A549 (cell line): ENCODE data around the gene SDHAF1. TPM values are rescaled to one million over a fixed set of nuclear protein-coding genes. Genes with fewer than 3 reads are reported as not detected.

ENCODE experiments used
- ATAC-seq, 2 experiments: fragments of 200-7000 bp in 1 of 2; fragments of >200 bp in 1 of 2; cut with Nextera tagmentation in 1 of 2; cut with Tn5 transposase in 1 of 2; 3 replicates each; pipeline versions ENCODE4 v1.8.0 to v1.9.1; 2018 to 2020; ENCODE audit warnings: mild to moderate bottlenecking in 1 of 2, moderate library complexity in 1 of 2
- CTCF ChIA-PET: fragments of 300-600 bp; sonication (Branson Sonifier 250); formaldehyde crosslinking; extraction: SDS; loops from one replicate; lab custom pipeline; 2021; ENCODE audit warnings: antibody characterized with exemption, inconsistent platforms; lab: Yijun Ruan, JAX
- POLR2A ChIA-PET: fragments of 350-600 bp; formaldehyde crosslinking; extraction: SDS; loops from one replicate; lab custom pipeline; 2021; ENCODE audit warnings: antibody characterized with exemption, inconsistent platforms; lab: Yijun Ruan, JAX
- DNase-seq, 2 experiments: peaks; one replicate each; pipeline versions ENCODE4 v3.0.0 to v3.0.0-alpha.2; 2011 to 2016; ENCODE audit warnings: low read depth in 1 of 2, low spot score in 1 of 2
- FAIRE-seq: peaks from 2 replicates; lab custom pipeline; 2011; peaks lifted over from hg19 to GRCh38; lab: Jason Lieb, UNC
- H3K27ac ChIP-seq, 2 experiments: fragments of >200 bp; sonication (Bioruptor Twin); formaldehyde crosslinking; 3 replicates each; pipeline ENCODE4 v1.5.1; 2016 to 2017
- H3K4me1 ChIP-seq: fragments of >200 bp; sonication (Bioruptor Twin); formaldehyde crosslinking; 3 replicates; pipeline ENCODE4 v1.6.1; 2016
- H3K4me2 ChIP-seq: fragments of >200 bp; sonication (Bioruptor Twin); formaldehyde crosslinking; 3 replicates; pipeline ENCODE4 v1.6.1; 2016
- H3K4me3 ChIP-seq: fragments of >200 bp; sonication (Bioruptor Twin); formaldehyde crosslinking; 3 replicates; pipeline ENCODE4 v1.5.1; 2016
- H3K9me3 ChIP-seq: fragments of >200 bp; sonication (Bioruptor Twin); formaldehyde crosslinking; 3 replicates; pipeline ENCODE4 v1.6.1; 2016
- CBX2 ChIP-seq: fragments of 200-600 bp; sonication (generic); IDR thresholded peaks from 2 replicates; pipeline ENCODE4 v1.6.1; 2016; ENCODE audit warnings: low read depth, mild to moderate bottlenecking, borderline replicate concordance
- CBX8 ChIP-seq: fragments of 200-600 bp; sonication (generic); IDR thresholded peaks from 2 replicates; pipeline ENCODE4 v1.6.1; 2016
- EP300 ChIP-seq, 2 experiments: fragments of >200 bp; sonication (Bioruptor Twin); formaldehyde crosslinking; IDR thresholded peaks; 2 replicates in 1 of 2; 3 replicates in 1 of 2; pipeline ENCODE4 v1.6.1; 2016 to 2017
- FOSL2 ChIP-seq, 2 experiments: fragments of 450-650 bp in 1 of 2; fragments of >200 bp in 1 of 2; sonication (Bioruptor Twin) in 1 of 2; formaldehyde crosslinking; IDR thresholded peaks; 2 replicates each; pipeline versions ENCODE4 v1.5.0 to v1.6.1; 2016 to 2020; ENCODE audit warnings: mild to moderate bottlenecking in 1 of 2, moderate library complexity in 1 of 2
- HDAC2 ChIP-seq: fragments of 200-600 bp; sonication (generic); IDR thresholded peaks from 2 replicates; pipeline ENCODE4 v1.6.1; 2016
- HOXB13 ChIP-seq: fragments of 250-450 bp; sonication (Bioruptor Pico); IDR thresholded peaks from 2 replicates; pipeline ENCODE4 v1.5.0; 2020; ENCODE audit warnings: low read depth, mild to moderate bottlenecking, moderate library complexity
- JUN ChIP-seq, 2 experiments: fragments of >200 bp; sonication (Bioruptor Twin); formaldehyde crosslinking; IDR thresholded peaks; 2 replicates in 1 of 2; 3 replicates in 1 of 2; pipeline ENCODE4 v1.6.1; 2016 to 2017
- MYC ChIP-seq: IDR thresholded peaks from 2 replicates; pipeline ENCODE4 v1.6.1; 2012; ENCODE audit warnings: mild to moderate bottlenecking, inconsistent platforms, low read length, improper control_type of control experiment, borderline replicate concordance
- NFE2L2 ChIP-seq: fragments of 150-350 bp; conservative IDR thresholded peaks from 2 replicates; pipeline ENCODE4 v1.6.1; 2014; ENCODE audit warnings: low read length
- NR3C1 ChIP-seq: fragments of >200 bp; sonication (Bioruptor Twin); formaldehyde crosslinking; IDR thresholded peaks from 3 replicates; pipeline ENCODE4 v1.6.1; 2017
- POLR2A ChIP-seq: IDR thresholded peaks from 2 replicates; pipeline ENCODE4 v1.6.1; 2012; ENCODE audit warnings: mild to moderate bottlenecking, low read length
- POLR2AphosphoS2 ChIP-seq: conservative IDR thresholded peaks from 2 replicates; pipeline ENCODE4 v1.6.1; 2012; ENCODE audit warnings: low read length, improper control_type of control experiment, inconsistent platforms
- RCOR1 ChIP-seq: fragments of 150-350 bp; IDR thresholded peaks from 2 replicates; pipeline ENCODE4 v1.6.1; 2014; ENCODE audit warnings: antibody characterized with exemption, low read length, low read depth
- RFX5 ChIP-seq: fragments of 450-650 bp; IDR thresholded peaks from 2 replicates; pipeline ENCODE4 v1.7.1; 2014; ENCODE audit warnings: antibody characterized with exemption, mild to moderate bottlenecking, moderate library complexity
- RNF2 ChIP-seq: fragments of 200-600 bp; sonication (generic); IDR thresholded peaks from 2 replicates; pipeline ENCODE4 v1.6.1; 2016; ENCODE audit warnings: low read depth, mild to moderate bottlenecking, antibody characterized with exemption, moderate library complexity, borderline replicate concordance
- ZC3H11A ChIP-seq: fragments of 450-650 bp; IDR thresholded peaks from 2 replicates; pipeline ENCODE4 v1.6.1; 2014; ENCODE audit warnings: antibody characterized with exemption, mild to moderate bottlenecking
- ZSCAN20 ChIP-seq: fragments of 250-450 bp; sonication (Bioruptor Pico); IDR thresholded peaks from 2 replicates; pipeline ENCODE4 v1.8.0; 2022; ENCODE audit warnings: mild to moderate bottlenecking, moderate library complexity
- WGBS: methylation state at CpG from one replicate; pipeline ENCODE4 v1.1.6; 2017; ENCODE audit errors: missing lambda C conversion rate; 5-methylcytosine and 5-hydroxymethylcytosine counted together
- polyA plus RNA-seq, 4 experiments: library from polyadenylated mRNA; depleted of rRNA in 3 of 4; stranded (reverse); fragments of >200 nt; fragmentation: RNase III in 1 of 4; extraction: RNeasy Plus Mini Kit Qiagen cat#74134 plus additional on column Dnase treatment in 1 of 4; gene quantifications; 2 replicates in 3 of 4; 3 replicates in 1 of 4; pipeline ENCODE4 v1.2.3, GENCODE V29; 2011 to 2017
- TF ChIP-seq, protein P1 (sequence below): fragments of 250-450 bp; sonication (Bioruptor Pico); IDR thresholded peaks from 2 replicates; pipeline ENCODE4 v1.5.0; 2021; ENCODE audit warnings: mild to moderate bottlenecking, moderate library complexity, borderline replicate concordance
- TF ChIP-seq, protein P2 (sequence below): IDR thresholded peaks from 2 replicates; pipeline ENCODE4 v1.6.1; 2012
- TF ChIP-seq, protein P3 (sequence below): fragments of >200 bp; sonication (Bioruptor Twin); formaldehyde crosslinking; IDR thresholded peaks from 3 replicates; pipeline ENCODE4 v1.6.1; 2016
- TF ChIP-seq, protein P4 (sequence below): fragments of >200 bp; sonication (Bioruptor Twin); formaldehyde crosslinking; IDR thresholded peaks from 3 replicates; pipeline ENCODE4 v1.5.1; 2016
- TF ChIP-seq, protein P5 (sequence below): fragments of 150-350 bp; IDR thresholded peaks from 2 replicates; pipeline ENCODE4 v1.6.1; 2014; ENCODE audit warnings: low read depth, mild to moderate bottlenecking, low read length

The SDHAF1 gene
- polyA plus RNA-seq, 2 of the 4 experiments (the other 2 are of a cell fraction): 25.3 to 27.1 TPM

DNA sequence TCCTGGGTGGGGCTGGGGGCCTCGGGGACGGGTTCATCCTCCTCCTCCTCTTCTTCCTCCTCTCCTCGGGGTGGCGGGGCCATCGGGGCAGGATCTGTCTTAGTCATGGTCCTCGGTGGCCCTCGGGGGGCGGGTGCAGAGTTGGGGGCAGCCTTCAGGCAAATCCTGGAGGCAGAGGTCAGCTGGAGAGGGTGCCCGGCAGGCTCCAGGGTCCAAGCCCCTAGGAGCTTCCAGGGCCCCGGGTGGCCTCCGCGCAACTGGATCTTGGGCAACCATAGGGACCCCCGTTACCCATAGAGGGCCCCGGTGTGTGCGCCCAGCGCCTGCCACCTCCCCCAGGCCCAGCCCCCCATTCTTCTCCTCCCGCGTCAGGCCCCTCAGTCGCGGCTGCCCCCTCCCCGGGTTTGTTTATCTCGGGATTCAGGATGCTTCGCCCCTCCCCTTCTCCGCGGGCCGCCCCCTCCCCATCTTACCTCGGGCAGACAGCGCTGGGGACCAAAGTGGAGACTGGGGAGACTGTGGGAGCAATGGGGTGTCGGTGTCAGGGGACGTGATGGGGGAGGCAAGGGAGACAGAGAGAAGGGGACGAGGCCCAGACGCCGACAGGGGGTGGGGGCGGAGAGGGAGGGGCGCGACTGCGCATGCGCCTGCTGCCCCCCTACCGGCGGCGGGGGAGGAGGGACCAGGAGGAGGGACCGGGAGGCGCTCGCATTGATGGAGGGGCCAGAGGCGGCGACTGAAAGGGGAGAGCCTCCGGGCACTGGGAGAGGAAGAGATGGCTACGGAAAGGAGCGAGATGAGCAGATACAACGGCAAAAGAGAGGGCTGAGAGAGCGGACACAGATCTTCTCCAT lies 37.5 kb downstream of the SDHAF1 start, which contains the start of gene CLIP3 (continued):
- TF ChIP-seq HOXB13 (CRISPR knock-in tag): no peak
- TF ChIP-seq RFX5: no peak
- TF ChIP-seq EP300 (IDR thresholded peaks at IDR 0.05): no peak
- TF ChIP-seq POLR2A: no peak
- TF ChIP-seq CBX8: no peak
- no peak for TF ChIP-seq RCOR1
- TF ChIP-seq, protein P1, sequence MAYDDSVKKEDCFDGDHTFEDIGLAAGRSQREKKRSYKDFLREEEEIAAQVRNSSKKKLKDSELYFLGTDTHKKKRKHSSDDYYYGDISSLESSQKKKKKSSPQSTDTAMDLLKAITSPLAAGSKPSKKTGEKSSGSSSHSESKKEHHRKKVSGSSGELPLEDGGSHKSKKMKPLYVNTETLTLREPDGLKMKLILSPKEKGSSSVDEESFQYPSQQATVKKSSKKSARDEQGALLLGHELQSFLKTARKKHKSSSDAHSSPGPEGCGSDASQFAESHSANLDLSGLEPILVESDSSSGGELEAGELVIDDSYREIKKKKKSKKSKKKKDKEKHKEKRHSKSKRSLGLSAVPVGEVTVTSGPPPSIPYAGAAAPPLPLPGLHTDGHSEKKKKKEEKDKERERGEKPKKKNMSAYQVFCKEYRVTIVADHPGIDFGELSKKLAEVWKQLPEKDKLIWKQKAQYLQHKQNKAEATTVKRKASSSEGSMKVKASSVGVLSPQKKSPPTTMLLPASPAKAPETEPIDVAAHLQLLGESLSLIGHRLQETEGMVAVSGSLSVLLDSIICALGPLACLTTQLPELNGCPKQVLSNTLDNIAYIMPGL: no peak

DNA sequence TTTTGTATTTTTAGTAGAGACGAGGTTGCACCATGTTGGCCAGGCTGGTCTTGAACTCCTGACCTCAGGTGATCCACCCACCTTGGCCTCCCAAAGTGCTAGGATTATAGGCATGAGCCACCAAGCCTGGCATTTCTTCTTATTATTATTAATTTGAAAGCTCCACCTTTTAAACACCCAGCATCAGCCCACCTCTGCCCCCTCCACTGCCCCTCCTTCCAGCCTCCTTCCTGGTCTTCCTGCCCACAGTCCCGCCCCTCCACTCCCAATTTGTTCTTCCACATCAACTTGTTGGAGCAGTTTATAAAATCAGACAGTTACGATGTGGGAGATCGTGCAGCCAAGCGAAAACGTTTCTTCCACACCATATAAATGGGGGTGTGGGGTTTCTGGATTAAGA lies 45.5 kb downstream of the SDHAF1 start:
- peak overlapping the region in 1 of 2 experiments; percentile 58; a peak in 1 of 6 replicates for H3K27ac ChIP-seq
- TF ChIP-seq HDAC2 (no peak), MYC (no peak), ZC3H11A (no peak), FOSL2 (IDR thresholded peaks at IDR 0.05) (no peak), FOSL2 (CRISPR knock-in tag; IDR thresholded peaks at IDR 0.05) (no peak), POLR2AphosphoS2 (no peak), CBX8 (no peak), NR3C1 (no peak), JUN (IDR thresholded peaks at IDR 0.05) (no peak), ZSCAN20 (CRISPR knock-in tag) (no peak), NFE2L2 (no peak), CBX2 (no peak), RFX5 (no peak), RNF2 (no peak)
- TF ChIP-seq, protein P2, sequence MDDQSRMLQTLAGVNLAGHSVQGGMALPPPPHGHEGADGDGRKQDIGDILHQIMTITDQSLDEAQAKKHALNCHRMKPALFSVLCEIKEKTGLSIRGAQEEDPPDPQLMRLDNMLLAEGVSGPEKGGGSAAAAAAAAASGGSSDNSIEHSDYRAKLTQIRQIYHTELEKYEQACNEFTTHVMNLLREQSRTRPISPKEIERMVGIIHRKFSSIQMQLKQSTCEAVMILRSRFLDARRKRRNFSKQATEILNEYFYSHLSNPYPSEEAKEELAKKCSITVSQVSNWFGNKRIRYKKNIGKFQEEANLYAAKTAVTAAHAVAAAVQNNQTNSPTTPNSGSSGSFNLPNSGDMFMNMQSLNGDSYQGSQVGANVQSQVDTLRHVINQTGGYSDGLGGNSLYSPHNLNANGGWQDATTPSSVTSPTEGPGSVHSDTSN: no peak
- TF ChIP-seq, protein P3, sequence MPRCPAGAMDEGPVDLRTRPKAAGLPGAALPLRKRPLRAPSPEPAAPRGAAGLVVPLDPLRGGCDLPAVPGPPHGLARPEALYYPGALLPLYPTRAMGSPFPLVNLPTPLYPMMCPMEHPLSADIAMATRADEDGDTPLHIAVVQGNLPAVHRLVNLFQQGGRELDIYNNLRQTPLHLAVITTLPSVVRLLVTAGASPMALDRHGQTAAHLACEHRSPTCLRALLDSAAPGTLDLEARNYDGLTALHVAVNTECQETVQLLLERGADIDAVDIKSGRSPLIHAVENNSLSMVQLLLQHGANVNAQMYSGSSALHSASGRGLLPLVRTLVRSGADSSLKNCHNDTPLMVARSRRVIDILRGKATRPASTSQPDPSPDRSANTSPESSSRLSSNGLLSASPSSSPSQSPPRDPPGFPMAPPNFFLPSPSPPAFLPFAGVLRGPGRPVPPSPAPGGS: no peak
- TF ChIP-seq, protein P4, sequence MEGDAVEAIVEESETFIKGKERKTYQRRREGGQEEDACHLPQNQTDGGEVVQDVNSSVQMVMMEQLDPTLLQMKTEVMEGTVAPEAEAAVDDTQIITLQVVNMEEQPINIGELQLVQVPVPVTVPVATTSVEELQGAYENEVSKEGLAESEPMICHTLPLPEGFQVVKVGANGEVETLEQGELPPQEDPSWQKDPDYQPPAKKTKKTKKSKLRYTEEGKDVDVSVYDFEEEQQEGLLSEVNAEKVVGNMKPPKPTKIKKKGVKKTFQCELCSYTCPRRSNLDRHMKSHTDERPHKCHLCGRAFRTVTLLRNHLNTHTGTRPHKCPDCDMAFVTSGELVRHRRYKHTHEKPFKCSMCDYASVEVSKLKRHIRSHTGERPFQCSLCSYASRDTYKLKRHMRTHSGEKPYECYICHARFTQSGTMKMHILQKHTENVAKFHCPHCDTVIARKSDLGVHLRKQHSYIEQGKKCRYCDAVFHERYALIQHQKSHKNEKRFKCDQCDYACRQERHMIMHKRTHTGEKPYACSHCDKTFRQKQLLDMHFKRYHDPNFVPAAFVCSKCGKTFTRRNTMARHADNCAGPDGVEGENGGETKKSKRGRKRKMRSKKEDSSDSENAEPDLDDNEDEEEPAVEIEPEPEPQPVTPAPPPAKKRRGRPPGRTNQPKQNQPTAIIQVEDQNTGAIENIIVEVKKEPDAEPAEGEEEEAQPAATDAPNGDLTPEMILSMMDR: no peak
- TF ChIP-seq, protein P5, sequence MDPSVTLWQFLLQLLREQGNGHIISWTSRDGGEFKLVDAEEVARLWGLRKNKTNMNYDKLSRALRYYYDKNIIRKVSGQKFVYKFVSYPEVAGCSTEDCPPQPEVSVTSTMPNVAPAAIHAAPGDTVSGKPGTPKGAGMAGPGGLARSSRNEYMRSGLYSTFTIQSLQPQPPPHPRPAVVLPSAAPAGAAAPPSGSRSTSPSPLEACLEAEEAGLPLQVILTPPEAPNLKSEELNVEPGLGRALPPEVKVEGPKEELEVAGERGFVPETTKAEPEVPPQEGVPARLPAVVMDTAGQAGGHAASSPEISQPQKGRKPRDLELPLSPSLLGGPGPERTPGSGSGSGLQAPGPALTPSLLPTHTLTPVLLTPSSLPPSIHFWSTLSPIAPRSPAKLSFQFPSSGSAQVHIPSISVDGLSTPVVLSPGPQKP: no peak
- POLR2A ChIA-PET: no interaction called here
- 89% methylated on average over 6 of the region's 6 CpGs for WGBS
- DNase-seq (no peak), FAIRE-seq (peak; percentile 88), ATAC-seq (no peak)
- CTCF ChIA-PET: interaction anchor here (0.9 to 2.6 kb wide), 3 partner anchors 11 to 48 kb away, joined by 3 to 10 read pairs (median 4); partner anchors contain the start of gene THAP8
- H3K9me3 ChIP-seq: no peaks in the 10 kb centered on the region
- H3K4me3 ChIP-seq: no peak overlapping the region
- H3K4me2 ChIP-seq: no peak overlapping the region
- peaks cover 20% of the 10 kb centered on the region for H3K4me1 ChIP-seq
